EH (cell line): ENCODE measurements around the gene CLTCL1.

ENCODE experiments used
- DNase-seq: peaks from one replicate; pipeline ENCODE4 v3.0.0-alpha.2; 2015; ENCODE audit warnings: low read depth

The CLTCL1 gene

GRCh38 chr22:19195796-19196731 is 95.5 kb downstream of the CLTCL1 start:
- DNase-seq = no peak

GRCh38 chr22:19194766-19195536 is 96.6 kb downstream of the CLTCL1 start:
- no peak for DNase-seq

GRCh38 chr22:19193879-19194278 is 97.6 kb downstream of the CLTCL1 start:
- DNase-seq = no peak

GRCh38 chr22:19187716-19188563 is 103.6 kb downstream of the CLTCL1 start:
- DNase-seq = no peak

- DNase-seq = no peak
These were observed 107.1 kb downstream of the CLTCL1 start for GRCh38 chr22:19184276-19184997.

DNA sequence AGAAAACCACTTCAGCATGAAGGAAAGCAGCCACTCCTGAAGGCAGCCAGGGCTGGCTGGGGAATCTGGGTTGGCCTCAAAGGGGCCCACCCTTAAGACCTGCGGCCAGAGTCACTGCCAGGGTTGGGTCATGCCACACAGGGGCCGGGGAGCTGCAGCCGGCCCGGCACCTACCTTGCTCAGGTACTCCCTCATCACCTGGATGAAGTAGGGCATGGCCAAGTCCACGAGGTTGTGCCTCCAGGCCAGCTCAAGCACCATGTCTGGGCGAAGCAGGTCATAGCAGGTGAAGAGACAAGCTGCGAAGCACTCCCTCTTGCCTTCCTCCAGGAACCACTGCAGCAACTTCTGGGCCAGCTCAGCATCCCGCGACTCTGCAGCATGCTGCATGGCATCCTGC is 108.3 kb downstream of the CLTCL1 start:
- DNase-seq = no peak

- DNase-seq = no peak
These were observed 108.9 kb downstream of the CLTCL1 start for GRCh38 chr22:19182472-19183157.

DNA sequence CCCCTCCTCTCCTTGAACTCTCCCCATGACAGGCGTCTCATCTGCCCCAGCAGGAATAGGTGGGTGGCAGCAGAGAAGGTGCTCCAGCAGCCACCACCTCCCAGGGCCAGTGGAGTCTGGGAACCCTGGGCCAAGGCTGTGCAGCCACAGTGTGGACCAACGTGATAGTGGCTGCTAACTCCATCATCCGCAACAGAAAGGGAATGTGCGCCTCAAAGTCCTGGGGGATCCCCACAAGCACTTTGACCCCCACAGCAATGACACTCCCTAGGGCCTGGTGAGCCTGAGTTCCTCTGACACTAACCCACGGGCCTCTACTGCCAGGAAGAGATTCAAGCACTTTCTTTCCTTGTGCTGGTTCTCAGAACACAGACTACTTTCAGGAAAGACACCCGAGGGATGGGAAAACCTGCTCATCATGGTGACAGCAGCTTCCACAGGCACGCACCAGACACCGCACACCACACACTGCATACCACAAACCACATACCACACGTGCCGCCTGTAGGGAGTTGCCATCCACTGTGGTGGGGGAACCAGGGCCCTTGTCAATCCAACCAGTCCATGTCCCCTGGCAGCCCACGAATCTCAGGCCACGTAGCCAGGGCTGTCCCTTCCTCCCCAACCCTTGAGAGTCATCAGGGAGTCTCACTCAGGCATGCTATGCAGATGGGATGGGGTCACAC is 109.6 kb downstream of the CLTCL1 start:
- peak; percentile 37 for DNase-seq

- DNase-seq = no peak
These were observed 110.6 kb downstream of the CLTCL1 start for GRCh38 chr22:19180740-19181410.

DNA sequence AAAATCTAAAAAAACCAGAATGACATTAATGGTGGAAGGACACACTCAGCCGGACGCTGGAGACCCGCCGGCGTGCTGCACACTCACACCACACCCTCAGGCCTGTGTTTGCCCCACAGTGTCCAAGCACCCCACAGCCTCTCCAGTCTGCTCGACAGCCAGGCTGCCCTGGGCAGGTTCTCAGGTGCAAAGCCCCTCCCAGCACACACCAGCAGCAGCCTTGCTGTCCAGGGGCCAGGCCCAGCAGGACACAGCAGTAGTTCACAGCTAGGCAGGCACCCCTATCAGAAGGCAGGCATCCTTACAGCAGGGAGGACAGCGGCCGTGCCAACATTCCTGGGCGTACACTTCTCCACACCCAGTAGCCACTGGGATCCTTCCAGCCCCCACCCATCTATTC is 111.3 kb downstream of the CLTCL1 start:
- no peak for DNase-seq

DNA sequence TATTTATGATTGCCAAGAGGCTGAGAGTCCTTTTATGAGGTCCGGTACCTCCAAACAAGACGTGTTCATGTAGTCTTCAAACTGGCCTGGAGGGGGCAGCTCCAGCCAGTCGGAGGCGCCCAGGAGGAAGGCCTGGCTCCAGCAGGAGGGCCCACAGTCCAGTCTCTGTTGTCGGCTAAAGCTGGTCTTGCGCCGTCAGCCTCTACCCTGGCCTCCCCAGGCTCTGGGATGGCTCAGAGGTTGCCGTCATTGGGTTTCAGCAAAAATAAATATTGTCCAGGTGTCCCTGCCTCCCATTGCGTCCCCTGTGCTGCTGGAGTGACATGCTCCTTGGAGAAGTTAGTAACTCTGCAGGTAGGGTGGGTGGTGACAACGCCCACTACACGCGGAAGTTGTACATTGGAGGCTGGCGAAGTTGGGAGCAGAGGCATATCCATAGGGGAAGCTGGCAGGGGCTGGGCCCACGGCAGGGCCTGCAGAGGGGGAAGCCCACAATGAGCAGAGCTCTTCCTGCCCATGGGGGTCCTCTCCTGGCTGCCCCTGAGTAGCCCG is 111.9 kb downstream of the CLTCL1 start:
- peak; percentile 84 for DNase-seq

DNA sequence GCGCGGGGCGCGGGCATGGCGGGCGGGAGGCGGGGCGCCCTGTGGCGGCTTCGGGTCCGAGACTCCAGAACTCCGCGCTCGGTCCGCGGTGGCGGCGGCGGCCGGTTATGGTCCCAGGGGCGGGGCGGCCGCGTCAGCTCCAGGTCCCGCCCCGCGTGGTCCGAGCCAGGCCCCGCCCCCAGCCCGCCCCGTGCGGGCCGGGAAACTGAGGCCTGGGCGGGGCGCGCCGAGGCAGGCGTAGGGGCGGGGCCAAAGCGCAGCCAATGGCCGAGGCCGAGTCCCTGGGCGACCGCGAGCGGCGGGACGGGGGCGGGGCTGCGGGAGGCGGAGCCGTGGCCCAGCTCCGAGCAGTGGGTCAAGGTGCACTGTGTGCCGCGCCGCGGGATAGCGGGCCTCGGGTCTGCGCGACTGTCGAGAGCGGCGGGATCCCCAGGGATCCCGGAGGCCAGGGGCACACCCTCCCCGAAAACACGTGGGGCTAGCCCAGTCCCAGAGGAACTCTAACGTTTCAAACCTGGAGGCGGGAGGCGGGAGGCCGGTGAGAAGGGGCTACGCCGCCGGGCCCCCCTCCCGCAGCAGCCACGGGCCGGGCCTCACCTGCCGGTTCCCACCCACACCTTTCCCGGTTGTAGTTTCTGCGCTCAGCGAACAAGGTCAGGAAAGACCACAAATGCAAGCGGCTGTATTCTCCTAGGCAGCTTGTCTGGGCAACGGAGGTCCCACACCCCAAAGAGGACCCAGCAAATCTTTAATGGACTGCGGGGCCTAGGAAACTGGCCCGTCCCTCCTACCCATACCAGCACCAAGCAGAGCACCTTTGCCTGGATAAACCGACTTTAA is 112.6 kb downstream of the CLTCL1 start, which contains the start of gene SLC25A1:
TSS of gene SLC25A1 (minus strand) at position 80 of the 840 bp plus-strand sequence. CDS start at position 17, 63 bp downstream.
- peak; percentile 89 for DNase-seq

DNA sequence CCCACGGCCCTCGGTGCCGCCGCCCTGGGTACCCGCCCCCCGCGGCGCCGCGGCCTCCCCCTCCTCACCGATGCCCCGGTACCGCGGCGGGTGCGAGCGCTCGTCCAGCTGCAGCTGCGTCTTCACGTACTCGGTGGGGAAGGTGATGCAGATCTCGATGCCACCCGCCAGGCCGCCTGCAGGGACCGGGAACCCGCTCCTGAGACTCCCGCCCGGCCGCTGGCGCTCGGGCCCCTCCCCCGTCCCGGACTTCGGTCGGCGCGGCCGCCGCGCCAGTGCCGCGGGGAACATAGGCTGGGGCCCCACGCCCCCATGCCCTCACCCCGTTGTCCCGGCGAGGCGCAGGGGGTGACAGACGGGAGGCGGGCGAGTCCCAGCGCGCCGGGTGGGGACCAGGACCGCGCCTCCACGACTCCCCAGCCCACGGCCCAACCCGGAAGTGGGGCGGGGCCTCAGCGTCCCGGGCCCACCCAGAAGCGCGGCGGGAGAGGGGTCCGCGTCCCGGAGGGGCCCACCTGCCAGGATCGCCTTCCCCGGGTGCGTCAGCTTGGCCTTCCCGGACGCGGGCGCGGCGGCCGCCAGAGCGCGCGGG is 113.4 kb downstream of the CLTCL1 start:
- peak; percentile 51 for DNase-seq

DNA sequence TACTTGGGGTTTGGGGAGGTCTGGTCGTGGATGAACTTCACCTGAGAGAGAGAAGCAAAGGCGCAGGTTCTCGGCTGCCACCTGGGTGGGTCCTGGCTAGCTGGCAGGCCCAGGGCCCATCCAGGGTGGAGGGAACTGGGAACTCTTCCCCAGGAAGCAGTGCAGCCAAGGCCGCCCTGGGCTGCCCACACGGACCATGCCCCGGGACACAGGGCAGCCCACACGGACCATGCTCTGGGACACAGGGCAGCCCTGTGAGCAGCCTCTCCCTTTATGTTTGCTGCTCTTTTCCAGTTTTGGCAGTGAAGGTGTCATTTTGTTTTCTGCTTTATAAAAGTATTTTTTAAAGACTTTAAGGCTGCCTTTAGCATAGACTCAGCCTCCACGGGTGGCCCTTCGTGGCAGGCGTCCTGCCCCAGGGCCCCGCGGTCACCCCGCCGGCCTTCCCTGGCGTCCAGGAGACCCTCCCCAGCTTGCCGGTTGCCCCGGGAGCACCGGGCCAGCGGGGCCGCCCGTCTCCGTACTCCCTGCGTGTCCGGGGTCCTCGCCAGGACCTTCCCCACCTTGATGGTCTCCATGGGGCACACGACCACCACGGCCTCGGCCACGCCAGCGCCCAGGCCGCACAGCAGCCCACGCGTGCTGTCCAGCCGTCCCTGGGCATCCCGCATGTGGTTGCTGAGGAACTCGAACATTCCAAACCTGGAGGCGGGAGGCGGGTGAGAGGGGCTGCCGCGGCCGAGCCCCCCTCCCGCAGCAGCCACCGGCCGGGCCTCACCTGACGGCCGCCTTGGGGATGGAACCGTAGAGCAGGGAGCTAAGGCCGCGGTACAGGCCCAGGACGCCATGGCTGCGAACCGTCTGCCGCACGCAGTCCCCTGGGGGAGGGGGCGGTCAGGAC is 114.1 kb downstream of the CLTCL1 start:
- DNase-seq = no peak

GRCh38 chr22:19176732-19177131 is 114.8 kb downstream of the CLTCL1 start:
- DNase-seq = no peak

- DNase-seq = no peak
These were observed 115.3 kb downstream of the CLTCL1 start for GRCh38 chr22:19176175-19176643.
